Measurements from ENCODE around the gene TMEM179B.

TMEM179B gene

DNA sequence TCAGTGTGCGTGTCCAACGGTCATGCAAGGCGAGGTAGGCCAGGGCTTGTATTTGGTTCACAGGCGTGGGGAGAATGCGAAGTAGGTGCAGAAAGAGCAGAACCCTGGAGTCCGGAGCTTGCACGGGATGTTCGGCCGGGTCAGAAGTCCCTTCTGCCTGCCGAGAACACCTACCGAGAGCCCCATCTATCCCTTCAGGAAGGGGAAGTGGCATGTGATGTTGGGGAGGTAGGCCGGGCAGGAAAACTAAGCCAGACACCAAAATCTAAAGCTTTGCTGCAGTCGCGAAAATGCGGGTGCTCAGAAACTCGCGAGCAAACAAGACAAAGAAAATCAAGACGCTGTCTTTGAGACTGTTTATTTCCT is 16.4 kb upstream of the TMEM179B start:
- TF ChIP-seq TAF1 (IDR thresholded peaks at IDR 0.05; ENCODE audit: borderline replicate concordance, low read depth, low read length) (no peak), POLR2AphosphoS5 (IDR thresholded peaks at IDR 0.05; ENCODE audit: low read depth, low read length) (no peak), POLR2A (IDR thresholded peaks at IDR 0.05; ENCODE audit: low read depth, low read length) (no peak)
- FAIRE-seq: peak; percentile 33
- DNase-seq (ENCODE audit: insufficient read length): no peak

DNA sequence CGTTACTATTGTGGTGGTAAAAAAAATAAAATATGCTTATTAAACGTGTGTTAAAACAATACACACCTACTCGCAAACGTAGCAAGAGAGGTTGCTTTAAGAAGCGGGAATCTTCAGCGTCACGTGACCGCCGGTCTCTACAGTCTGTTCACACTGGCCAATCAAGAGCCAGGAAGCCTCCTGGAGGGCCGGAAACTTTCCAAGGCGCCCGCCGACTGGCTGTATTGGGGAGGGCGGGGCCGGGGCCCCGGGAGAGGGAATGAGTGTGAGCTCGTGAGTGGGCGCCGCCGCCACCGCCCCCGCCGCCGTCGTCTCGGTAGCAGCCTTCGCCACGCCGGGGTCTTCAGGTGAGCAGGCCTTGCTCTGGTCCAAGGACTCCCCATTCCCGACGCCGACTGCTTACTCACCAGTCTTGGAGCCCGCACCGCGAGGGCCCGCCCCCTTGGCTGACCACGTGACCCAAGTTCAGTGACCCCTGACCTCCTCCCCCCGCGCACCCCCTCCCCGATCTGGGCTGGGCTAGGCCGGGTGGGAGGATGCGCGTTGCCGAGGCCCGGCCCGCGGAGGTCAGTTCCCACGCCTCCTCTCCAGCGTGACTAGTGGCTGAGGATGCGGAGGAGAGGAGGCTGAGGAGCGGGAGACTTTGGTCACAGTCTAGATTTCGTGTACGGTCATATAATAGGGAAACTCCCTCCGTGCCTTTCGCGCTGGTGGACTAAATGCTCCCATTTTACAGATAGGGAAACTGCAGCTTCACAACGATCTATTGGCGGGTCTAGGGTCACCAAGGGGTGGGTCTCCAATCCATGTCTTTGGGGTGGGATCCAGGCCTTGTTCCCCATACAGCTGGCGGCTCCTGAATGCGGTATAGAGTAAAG is 15.8 kb upstream of the TMEM179B start, which contains the start of gene TAF6L:
Gene TAF6L (plus strand): TSS at position 253 of the 878 bp plus-strand sequence. CDS start 4,388 bp downstream, outside the sequence.
- FAIRE-seq (peak; percentile 94), DNase-seq (ENCODE audit: insufficient read length) (peak; percentile 87)
- TF ChIP-seq POLR2A (IDR thresholded peaks at IDR 0.05; ENCODE audit: low read depth, low read length) (peak; percentile 73), TAF1 (IDR thresholded peaks at IDR 0.05; ENCODE audit: borderline replicate concordance, low read depth, low read length) (no peak), POLR2AphosphoS5 (IDR thresholded peaks at IDR 0.05; ENCODE audit: low read depth, low read length) (peak; percentile 86)

DNA sequence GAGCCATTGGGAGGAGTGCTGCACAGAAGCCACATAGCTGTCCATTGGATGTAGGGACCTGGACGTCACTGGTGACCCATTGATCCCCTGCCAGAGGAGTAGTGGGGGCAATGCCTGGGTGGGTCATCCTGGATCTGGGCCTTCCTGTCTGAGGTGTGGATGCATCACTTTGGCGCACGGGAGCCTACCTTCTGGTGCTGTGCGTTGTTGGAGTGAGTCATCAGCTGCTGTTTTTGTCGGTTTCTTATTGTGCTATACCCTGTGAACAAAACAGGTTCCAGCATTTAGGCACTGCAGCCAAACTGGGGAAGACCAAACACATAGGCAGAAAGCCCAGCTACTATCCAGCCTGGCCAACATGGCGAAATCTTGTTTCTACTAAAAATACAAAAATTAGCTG is 12.8 kb upstream of the TMEM179B start:
- no peak for TF ChIP-seq TAF1 (IDR thresholded peaks at IDR 0.05; ENCODE audit: borderline replicate concordance, low read depth, low read length)
- no peak for TF ChIP-seq POLR2AphosphoS5 (IDR thresholded peaks at IDR 0.05; ENCODE audit: low read depth, low read length)
- TF ChIP-seq POLR2A (IDR thresholded peaks at IDR 0.05; ENCODE audit: low read depth, low read length): no peak
- FAIRE-seq: no peak
- DNase-seq (ENCODE audit: insufficient read length): no peak

DNA sequence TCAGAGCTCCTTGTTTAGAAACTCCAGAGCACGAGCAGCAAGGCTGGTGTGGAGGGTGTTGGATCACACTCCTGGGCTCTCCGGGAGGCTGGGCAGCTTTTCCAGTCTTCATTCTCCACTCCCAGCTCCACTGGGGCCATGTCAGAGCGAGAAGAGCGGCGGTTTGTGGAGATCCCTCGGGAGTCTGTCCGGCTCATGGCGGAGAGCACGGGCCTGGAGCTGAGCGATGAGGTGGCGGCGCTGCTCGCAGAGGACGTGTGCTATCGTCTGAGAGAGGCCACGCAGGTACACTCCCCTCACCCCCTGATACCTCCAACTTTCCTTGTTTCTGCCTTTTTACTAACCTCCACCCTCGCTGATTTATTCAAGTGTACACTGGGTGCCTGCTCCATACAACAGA is 11.6 kb upstream of the TMEM179B start:
- no peak for DNase-seq (ENCODE audit: insufficient read length)
- TF ChIP-seq POLR2AphosphoS5 (IDR thresholded peaks at IDR 0.05; ENCODE audit: low read depth, low read length): no peak
- TF ChIP-seq TAF1 (IDR thresholded peaks at IDR 0.05; ENCODE audit: borderline replicate concordance, low read depth, low read length): no peak
- no peak for TF ChIP-seq POLR2A (IDR thresholded peaks at IDR 0.05; ENCODE audit: low read depth, low read length)
- no peak for FAIRE-seq

DNA sequence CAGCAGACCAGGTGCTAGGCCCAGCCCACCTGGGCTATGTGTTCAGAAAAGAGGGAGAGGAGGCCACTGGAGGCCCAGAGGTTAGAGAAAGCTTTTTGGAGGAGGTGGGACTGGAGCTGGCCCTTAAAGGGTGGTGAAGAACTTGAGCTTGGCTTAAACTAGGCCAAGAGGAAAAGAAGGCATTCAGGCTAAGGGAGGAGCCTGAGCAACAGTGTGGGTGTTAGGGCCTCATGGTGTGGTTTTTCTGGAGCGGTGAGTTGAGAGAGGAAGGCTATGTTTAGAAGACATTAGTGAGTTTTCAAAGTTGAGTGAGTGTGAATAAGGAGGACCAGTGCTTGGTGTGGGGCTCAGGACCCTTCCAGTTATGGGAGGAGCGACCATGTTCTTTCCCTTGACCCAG is 9.8 kb upstream of the TMEM179B start:
- DNase-seq (ENCODE audit: insufficient read length) (no peak), FAIRE-seq (no peak)
- TF ChIP-seq TAF1 (IDR thresholded peaks at IDR 0.05; ENCODE audit: borderline replicate concordance, low read depth, low read length) (no peak), POLR2AphosphoS5 (IDR thresholded peaks at IDR 0.05; ENCODE audit: low read depth, low read length) (no peak), POLR2A (IDR thresholded peaks at IDR 0.05; ENCODE audit: low read depth, low read length) (no peak)

DNA sequence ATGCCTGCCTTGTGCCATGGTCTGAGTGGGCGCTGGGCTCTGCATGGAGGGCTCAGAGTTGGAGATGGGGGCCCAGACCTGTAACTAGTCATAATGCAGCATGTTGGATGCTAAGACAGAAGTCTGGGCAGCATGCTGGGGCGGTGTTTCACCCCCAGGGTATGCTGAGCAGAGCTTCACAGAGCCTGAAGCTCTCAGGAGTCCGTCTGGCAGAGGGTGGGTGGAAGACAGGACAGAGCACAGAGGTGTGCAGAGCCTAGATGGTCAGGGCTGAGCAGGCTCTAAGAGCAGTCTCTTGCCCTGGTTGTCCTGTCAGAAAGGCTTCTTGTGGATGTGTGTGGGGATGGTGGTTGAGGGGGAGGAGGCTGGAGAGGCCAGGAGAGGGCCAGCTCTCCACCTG is 8.8 kb upstream of the TMEM179B start:
- FAIRE-seq: no peak
- TF ChIP-seq POLR2AphosphoS5 (IDR thresholded peaks at IDR 0.05; ENCODE audit: low read depth, low read length) (no peak), TAF1 (IDR thresholded peaks at IDR 0.05; ENCODE audit: borderline replicate concordance, low read depth, low read length) (no peak), POLR2A (IDR thresholded peaks at IDR 0.05; ENCODE audit: low read depth, low read length) (no peak)

DNA sequence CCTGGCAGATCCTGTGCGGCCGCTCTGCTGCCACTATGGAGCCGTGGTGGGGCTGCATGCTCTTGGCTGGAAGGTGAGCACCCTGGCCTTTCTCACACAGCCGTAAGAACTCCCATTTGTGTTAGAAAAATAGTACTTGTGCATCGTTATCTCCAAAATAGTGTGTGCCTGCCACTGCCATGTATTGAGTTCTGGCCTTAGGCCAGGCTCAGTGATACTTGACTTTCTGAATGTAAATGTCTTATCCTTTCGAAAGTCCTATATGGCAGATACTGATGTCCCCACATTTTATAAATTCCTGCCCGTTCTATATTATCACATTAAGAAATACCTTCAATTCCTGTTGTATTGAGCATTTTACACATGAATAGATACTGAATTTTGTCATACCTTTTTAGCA is 4.4 kb upstream of the TMEM179B start:
- FAIRE-seq (no peak), DNase-seq (ENCODE audit: insufficient read length) (no peak)
- TF ChIP-seq POLR2A (IDR thresholded peaks at IDR 0.05; ENCODE audit: low read depth, low read length): no peak
- TF ChIP-seq POLR2AphosphoS5 (IDR thresholded peaks at IDR 0.05; ENCODE audit: low read depth, low read length): no peak
- TF ChIP-seq TAF1 (IDR thresholded peaks at IDR 0.05; ENCODE audit: borderline replicate concordance, low read depth, low read length): no peak

More for the DNA sequence above, 8.8 kb upstream of the TMEM179B start:
- DNase-seq (ENCODE audit: insufficient read length): no peak

DNA sequence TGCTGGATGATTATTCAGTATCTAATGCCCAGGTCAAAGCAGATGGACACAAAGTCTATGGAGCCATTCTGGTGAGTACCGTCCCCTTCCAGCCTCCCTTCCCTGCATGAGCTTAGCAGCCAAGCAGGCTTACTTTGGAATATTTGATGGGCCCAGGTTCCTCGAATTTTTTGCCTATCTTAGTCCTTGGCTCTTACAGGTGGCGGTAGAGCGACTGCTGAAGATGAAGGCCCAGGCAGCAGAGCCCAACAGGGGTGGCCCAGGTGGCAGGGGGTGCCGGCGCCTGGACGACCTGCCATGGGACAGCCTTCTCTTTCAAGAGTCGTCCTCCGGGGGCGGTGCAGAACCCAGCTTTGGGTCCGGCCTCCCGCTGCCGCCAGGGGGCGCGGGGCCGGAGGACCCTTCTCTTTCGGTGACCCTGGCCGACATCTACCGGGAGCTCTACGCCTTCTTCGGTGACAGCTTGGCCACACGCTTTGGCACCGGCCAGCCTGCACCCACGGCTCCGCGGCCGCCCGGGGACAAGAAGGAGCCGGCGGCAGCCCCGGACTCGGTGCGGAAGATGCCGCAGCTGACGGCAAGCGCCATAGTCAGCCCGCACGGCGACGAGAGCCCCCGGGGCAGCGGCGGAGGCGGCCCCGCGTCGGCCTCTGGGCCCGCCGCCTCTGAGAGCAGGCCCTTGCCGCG is 741 bp upstream of the TMEM179B start:
- TF ChIP-seq TAF1 (IDR thresholded peaks at IDR 0.05; ENCODE audit: borderline replicate concordance, low read depth, low read length) (0 out of 2 replicates have a peak, but pooled peaks have one; percentile 29), POLR2A (IDR thresholded peaks at IDR 0.05; ENCODE audit: low read depth, low read length) (no peak)
- FAIRE-seq (no peak), DNase-seq (ENCODE audit: insufficient read length) (peak; percentile 90)

DNA sequence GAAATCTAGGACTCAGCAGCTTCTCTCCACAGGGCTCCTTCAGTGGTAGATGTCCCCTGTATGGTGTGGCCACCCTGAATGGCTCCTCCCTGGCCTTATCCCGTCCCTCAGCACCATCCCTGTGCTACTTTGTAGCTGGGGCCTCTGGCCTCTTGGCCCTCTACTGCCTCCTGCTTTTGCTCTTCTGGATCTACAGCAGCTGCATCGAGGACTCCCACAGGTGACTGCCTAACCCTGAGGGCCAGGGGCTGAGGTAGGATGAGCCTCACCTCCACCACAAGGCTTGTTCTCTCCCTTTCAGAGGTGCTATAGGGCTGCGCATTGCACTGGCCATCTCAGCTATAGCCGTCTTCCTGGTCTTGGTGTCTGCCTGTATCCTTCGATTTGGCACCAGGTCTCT is 1.8 kb downstream of the TMEM179B start:
- no peak for TF ChIP-seq POLR2A (IDR thresholded peaks at IDR 0.05; ENCODE audit: low read depth, low read length)
- TF ChIP-seq TAF1 (IDR thresholded peaks at IDR 0.05; ENCODE audit: borderline replicate concordance, low read depth, low read length): no peak
- FAIRE-seq: no peak
- DNase-seq (ENCODE audit: insufficient read length): no peak

DNA sequence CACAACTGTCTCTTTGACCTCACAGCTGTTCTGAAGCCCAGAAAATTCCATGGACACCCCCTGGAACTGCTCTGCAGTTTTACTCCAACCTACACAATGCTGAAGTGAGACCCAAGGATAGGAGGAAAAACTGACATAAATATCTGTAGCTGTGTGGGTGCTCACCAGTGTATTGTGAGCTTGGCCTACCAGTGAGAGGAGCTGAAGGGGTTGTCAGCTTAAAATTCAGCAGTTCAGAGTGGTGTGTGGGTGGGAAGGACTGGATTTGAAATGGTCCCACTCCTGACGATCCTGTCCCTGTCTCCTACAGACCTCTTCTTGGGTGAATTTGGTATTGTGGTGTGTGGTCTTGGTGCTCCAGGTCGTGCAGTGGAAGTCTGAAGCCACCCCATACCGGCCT is 2.4 kb downstream of the TMEM179B start:
- no peak for DNase-seq (ENCODE audit: insufficient read length)
- TF ChIP-seq TAF1 (IDR thresholded peaks at IDR 0.05; ENCODE audit: borderline replicate concordance, low read depth, low read length): no peak
- peak; percentile 15; the same call in 1 of the 2 replicates for TF ChIP-seq POLR2A (IDR thresholded peaks at IDR 0.05; ENCODE audit: low read depth, low read length)
- TF ChIP-seq POLR2AphosphoS5 (IDR thresholded peaks at IDR 0.05; ENCODE audit: low read depth, low read length): no peak; the same call in 1 of the 2 replicates
- no peak for FAIRE-seq

DNA sequence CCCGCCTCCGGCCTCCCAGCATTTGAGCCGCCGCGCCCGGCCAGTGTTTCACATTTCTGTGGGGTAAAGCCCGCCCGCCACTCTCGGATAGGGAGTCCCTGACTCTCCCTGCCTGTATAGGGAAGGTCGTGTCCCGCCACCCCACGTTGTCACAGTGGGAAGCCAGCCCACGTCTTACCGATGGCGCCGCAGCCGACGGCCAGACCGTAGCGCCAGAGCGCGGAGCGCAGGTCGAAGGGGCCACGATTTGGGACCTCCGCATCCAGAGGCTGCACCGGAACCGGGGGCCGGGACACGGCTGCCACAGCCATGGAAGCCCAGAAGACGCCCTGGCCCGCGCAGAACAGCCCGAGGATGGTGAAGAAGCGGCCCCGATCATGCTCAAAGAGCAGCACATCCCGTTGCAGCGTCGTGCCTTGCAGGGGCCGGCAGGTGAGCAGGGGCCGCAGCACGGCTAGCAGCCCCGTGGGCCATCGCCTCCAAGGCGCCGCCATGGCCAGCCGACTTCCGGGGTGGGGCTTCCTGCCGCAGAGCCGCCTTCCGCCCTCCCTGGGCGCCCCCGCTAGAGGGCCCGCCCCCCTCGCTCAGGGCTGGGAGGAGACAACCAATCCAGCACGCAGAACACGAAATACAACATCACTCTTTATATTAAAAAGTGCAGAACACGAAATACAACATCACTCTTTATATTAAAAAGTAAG is 4.4 kb downstream of the TMEM179B start, which contains the start of gene TMEM223:
Gene TMEM223 (minus strand): TSS at position 506 of the 701 bp plus-strand sequence. CDS start 12 bp downstream, at position 494.
- TF ChIP-seq POLR2A (IDR thresholded peaks at IDR 0.05; ENCODE audit: low read depth, low read length) (peak; percentile 97), TAF1 (IDR thresholded peaks at IDR 0.05; ENCODE audit: borderline replicate concordance, low read depth, low read length) (peak; percentile 75), POLR2AphosphoS5 (IDR thresholded peaks at IDR 0.05; ENCODE audit: low read depth, low read length) (peak; percentile 98)
- FAIRE-seq (peak; percentile 96), DNase-seq (ENCODE audit: insufficient read length) (peak; percentile 90)

All from GM12892 (cell line).